ENCODE results near the gene RMI1.

Gene RMI1

GRCh38 chr9:83986195-83986594 lies 5.6 kb downstream of the RMI1 start:
- H3K4me3 ChIP-seq (replicated peaks; ENCODE audit: insufficient read depth, low read length), result no peak overlapping the region
- no peak for DNase-seq (ENCODE audit: low read depth in 1 of 2, low spot score in 1 of 2)
- H3K27ac ChIP-seq (replicated peaks), result no peak overlapping the region
- no peak for TF ChIP-seq POLR2AphosphoS5 (IDR thresholded peaks at IDR 0.05; ENCODE audit: low read depth)
- no peak for TF ChIP-seq REST (IDR thresholded peaks at IDR 0.05; ENCODE audit: insufficient replicate concordance, low read depth)
- no peak for TF ChIP-seq CTCF (IDR thresholded peaks at IDR 0.05; ENCODE audit: insufficient read depth, low read length)
- TF ChIP-seq SPI1 (IDR thresholded peaks at IDR 0.05; ENCODE audit: borderline replicate concordance, low read depth), result no peak
- no peak for TF ChIP-seq GABPA (IDR thresholded peaks at IDR 0.05; ENCODE audit: low read depth)
- H3K27me3 ChIP-seq (ENCODE audit: insufficient read depth, poor library complexity, severe bottlenecking), result no peaks in the 10 kb centered on the region

GRCh38 chr9:83986765-83987401 lies 6.3 kb downstream of the RMI1 start:
- no peak overlapping the region for H3K27ac ChIP-seq (replicated peaks)
- H3K27me3 ChIP-seq (ENCODE audit: insufficient read depth, poor library complexity, severe bottlenecking), result no peaks in the 10 kb centered on the region
- no peak for DNase-seq (ENCODE audit: low read depth in 1 of 2, low spot score in 1 of 2)
- TF ChIP-seq GABPA (IDR thresholded peaks at IDR 0.05; ENCODE audit: low read depth) (no peak), CTCF (IDR thresholded peaks at IDR 0.05; ENCODE audit: insufficient read depth, low read length) (no peak), SPI1 (IDR thresholded peaks at IDR 0.05; ENCODE audit: borderline replicate concordance, low read depth) (no peak), REST (IDR thresholded peaks at IDR 0.05; ENCODE audit: insufficient replicate concordance, low read depth) (no peak), POLR2AphosphoS5 (IDR thresholded peaks at IDR 0.05; ENCODE audit: low read depth) (no peak)
- H3K4me3 ChIP-seq (replicated peaks; ENCODE audit: insufficient read depth, low read length), result no peak overlapping the region

GRCh38 chr9:83987402-83987791 lies 6.8 kb downstream of the RMI1 start:
- Histone ChIP-seq H3K27ac (replicated peaks) (no peak overlapping the region), H3K4me3 (replicated peaks; ENCODE audit: insufficient read depth, low read length) (no peak overlapping the region), H3K27me3 (ENCODE audit: insufficient read depth, poor library complexity, severe bottlenecking) (no peaks in the 10 kb centered on the region)
- TF ChIP-seq POLR2AphosphoS5 (IDR thresholded peaks at IDR 0.05; ENCODE audit: low read depth) (no peak), REST (IDR thresholded peaks at IDR 0.05; ENCODE audit: insufficient replicate concordance, low read depth) (no peak), CTCF (IDR thresholded peaks at IDR 0.05; ENCODE audit: insufficient read depth, low read length) (no peak), GABPA (IDR thresholded peaks at IDR 0.05; ENCODE audit: low read depth) (no peak), SPI1 (IDR thresholded peaks at IDR 0.05; ENCODE audit: borderline replicate concordance, low read depth) (no peak)
- DNase-seq (ENCODE audit: low read depth in 1 of 2, low spot score in 1 of 2), result no peak

Measured in HL-60 (cell line).